ENCODE results near the gene SPATA13. TPM values are rescaled to one million over a fixed set of nuclear protein-coding genes. Genes with fewer than 3 reads are reported as not detected.

SPATA13 gene
- total and polyA plus RNA-seq, 3 experiments from 2014 or later, result 60.7 to 97.8 (median 65.1) TPM

GRCh38 chr13:24123761-24124160, 36.8 kb upstream of the SPATA13 start:
- Histone ChIP-seq H3K4me1 (ENCODE audit: insufficient read depth, low read length) (no peaks in the 10 kb centered on the region), H3K9me3 (ENCODE audit: low read length) (no peaks in the 10 kb centered on the region), H3K27me3 (ENCODE audit: insufficient read depth, low read length, poor library complexity, severe bottlenecking) (no peaks in the 10 kb centered on the region), H3K4me3 (ENCODE audit: low read length) (no peak overlapping the region), H3K36me3 (ENCODE audit: insufficient read depth, low read length) (no peaks in the 10 kb centered on the region), H3K27ac (ENCODE audit: low read depth, low read length) (no peak overlapping the region)
- Mint-ChIP-seq H3K4me3 (no peak overlapping the region), H3K27ac (no peak overlapping the region), H3K4me1 (peaks cover 2 to 16% (median 14%) of the 10 kb centered on the region in 3 donors), H3K27me3 (peaks cover 10 to 12% of the 10 kb centered on the region in 2 donors), H3K36me3 (no peaks in the 10 kb centered on the region), H3K9me3 (no peaks in the 10 kb centered on the region)
- CTCF ChIA-PET, result no interaction called here
- DNase-seq, result no peak
- POLR2A ChIA-PET, result no interaction called here

GRCh38 chr13:24124789-24125476, 35.6 kb upstream of the SPATA13 start:
- Mint-ChIP-seq H3K27ac (peak overlapping the region in 1 of 8 donors; percentile 7), H3K4me3 (no peak overlapping the region), H3K36me3 (no peaks in the 10 kb centered on the region), H3K27me3 (peaks cover 8 to 12% of the 10 kb centered on the region in 2 donors), H3K4me1 (peaks cover 2 to 16% (median 14%) of the 10 kb centered on the region in 3 donors), H3K9me3 (no peaks in the 10 kb centered on the region)
- Histone ChIP-seq H3K36me3 (ENCODE audit: insufficient read depth, low read length) (no peaks in the 10 kb centered on the region), H3K4me1 (ENCODE audit: insufficient read depth, low read length) (no peaks in the 10 kb centered on the region), H3K9me3 (ENCODE audit: low read length) (no peaks in the 10 kb centered on the region), H3K27me3 (ENCODE audit: insufficient read depth, low read length, poor library complexity, severe bottlenecking) (no peaks in the 10 kb centered on the region), H3K4me3 (ENCODE audit: low read length) (no peak overlapping the region), H3K27ac (ENCODE audit: low read depth, low read length) (no peak overlapping the region)
- CTCF ChIA-PET, result no interaction called here
- POLR2A ChIA-PET, result no interaction called here
- no peak for DNase-seq

GRCh38 chr13:24127116-24127631, 33.3 kb upstream of the SPATA13 start:
- Mint-ChIP-seq H3K27me3 (peaks cover 10 to 12% of the 10 kb centered on the region in 2 donors), H3K4me1 (peaks cover 8 to 16% (median 15%) of the 10 kb centered on the region in 3 donors), H3K27ac (no peak overlapping the region), H3K4me3 (no peak overlapping the region), H3K36me3 (peaks cover 0 to 2% (median 0%) of the 10 kb centered on the region in 3 donors), H3K9me3 (peaks cover 0 to 10% (median 3%) of the 10 kb centered on the region in 5 donors)
- DNase-seq, result no peak
- Histone ChIP-seq H3K36me3 (ENCODE audit: insufficient read depth, low read length) (no peaks in the 10 kb centered on the region), H3K27me3 (ENCODE audit: insufficient read depth, low read length, poor library complexity, severe bottlenecking) (no peaks in the 10 kb centered on the region), H3K27ac (ENCODE audit: low read depth, low read length) (no peak overlapping the region), H3K4me1 (ENCODE audit: insufficient read depth, low read length) (no peaks in the 10 kb centered on the region), H3K4me3 (ENCODE audit: low read length) (no peak overlapping the region), H3K9me3 (ENCODE audit: low read length) (no peaks in the 10 kb centered on the region)
- ChIA-PET POLR2A (no interaction called here), CTCF (no interaction called here)

- H3K27ac ChIP-seq (ENCODE audit: low read depth, low read length), result no peak overlapping the region
- no peaks in the 10 kb centered on the region for H3K27me3 ChIP-seq (ENCODE audit: insufficient read depth, low read length, poor library complexity, severe bottlenecking)
- H3K4me1 Mint-ChIP-seq, result peaks cover 6 to 12% (median 7%) of the 10 kb centered on the region in 3 donors
- ChIA-PET CTCF (no interaction called here), POLR2A (no interaction called here)
- no peak overlapping the region for H3K27ac Mint-ChIP-seq
- peaks cover 9 to 11% of the 10 kb centered on the region in 2 donors for H3K27me3 Mint-ChIP-seq
- no peaks in the 10 kb centered on the region for H3K36me3 ChIP-seq (ENCODE audit: insufficient read depth, low read length)
- H3K9me3 ChIP-seq (ENCODE audit: low read length), result no peaks in the 10 kb centered on the region
- H3K9me3 Mint-ChIP-seq, result peaks cover 0 to 12% (median 3%) of the 10 kb centered on the region in 5 donors
- no peak overlapping the region for H3K4me3 ChIP-seq (ENCODE audit: low read length)
- no peak for DNase-seq
- H3K4me1 ChIP-seq (ENCODE audit: insufficient read depth, low read length), result no peaks in the 10 kb centered on the region
- H3K36me3 Mint-ChIP-seq, result peaks cover 0 to 2% (median 0%) of the 10 kb centered on the region in 3 donors
- no peak overlapping the region for H3K4me3 Mint-ChIP-seq
Observed at GRCh38 chr13:24128112-24128511, 32.4 kb upstream of the SPATA13 start.

- Mint-ChIP-seq H3K9me3 (peaks cover 0 to 12% (median 3%) of the 10 kb centered on the region in 5 donors), H3K36me3 (peaks cover 0 to 2% (median 0%) of the 10 kb centered on the region in 3 donors), H3K4me1 (peaks cover 6 to 12% (median 7%) of the 10 kb centered on the region in 3 donors), H3K4me3 (no peak overlapping the region), H3K27ac (no peak overlapping the region), H3K27me3 (peaks cover 4 to 11% of the 10 kb centered on the region in 2 donors)
- ChIA-PET POLR2A (no interaction called here), CTCF (no interaction called here)
- Histone ChIP-seq H3K27ac (ENCODE audit: low read depth, low read length) (no peak overlapping the region), H3K9me3 (ENCODE audit: low read length) (no peaks in the 10 kb centered on the region), H3K4me3 (ENCODE audit: low read length) (no peak overlapping the region), H3K27me3 (ENCODE audit: insufficient read depth, low read length, poor library complexity, severe bottlenecking) (no peaks in the 10 kb centered on the region), H3K36me3 (ENCODE audit: insufficient read depth, low read length) (no peaks in the 10 kb centered on the region), H3K4me1 (ENCODE audit: insufficient read depth, low read length) (no peaks in the 10 kb centered on the region)
- no peak for DNase-seq
Observed at GRCh38 chr13:24128962-24129361, 31.6 kb upstream of the SPATA13 start.

GRCh38 chr13:24129914-24130774, 30.4 kb upstream of the SPATA13 start:
- Histone ChIP-seq H3K27me3 (ENCODE audit: insufficient read depth, low read length, poor library complexity, severe bottlenecking) (no peaks in the 10 kb centered on the region), H3K36me3 (ENCODE audit: insufficient read depth, low read length) (no peaks in the 10 kb centered on the region), H3K9me3 (ENCODE audit: low read length) (no peaks in the 10 kb centered on the region), H3K27ac (ENCODE audit: low read depth, low read length) (no peak overlapping the region), H3K4me1 (ENCODE audit: insufficient read depth, low read length) (no peaks in the 10 kb centered on the region), H3K4me3 (ENCODE audit: low read length) (no peak overlapping the region)
- peaks cover 6 to 12% (median 7%) of the 10 kb centered on the region in 3 donors for H3K4me1 Mint-ChIP-seq
- no peak overlapping the region for H3K27ac Mint-ChIP-seq
- ChIA-PET CTCF (no interaction called here), POLR2A (no interaction called here)
- peaks cover 0 to 10% of the 10 kb centered on the region in 2 donors for H3K27me3 Mint-ChIP-seq
- peaks cover 0 to 12% (median 3%) of the 10 kb centered on the region in 5 donors for H3K9me3 Mint-ChIP-seq
- peaks cover 0 to 2% (median 0%) of the 10 kb centered on the region in 3 donors for H3K36me3 Mint-ChIP-seq
- peak overlapping the region in 1 of 7 donors; percentile 30 for H3K4me3 Mint-ChIP-seq
- DNase-seq, result no peak

GRCh38 chr13:24131749-24132148, 28.8 kb upstream of the SPATA13 start:
- Histone ChIP-seq H3K27ac (ENCODE audit: low read depth, low read length) (no peak overlapping the region), H3K27me3 (ENCODE audit: insufficient read depth, low read length, poor library complexity, severe bottlenecking) (no peaks in the 10 kb centered on the region), H3K9me3 (ENCODE audit: low read length) (no peaks in the 10 kb centered on the region), H3K36me3 (ENCODE audit: insufficient read depth, low read length) (no peaks in the 10 kb centered on the region), H3K4me1 (ENCODE audit: insufficient read depth, low read length) (no peaks in the 10 kb centered on the region), H3K4me3 (ENCODE audit: low read length) (no peak overlapping the region)
- H3K9me3 Mint-ChIP-seq, result peaks cover 0 to 12% (median 3%) of the 10 kb centered on the region in 5 donors
- CTCF ChIA-PET, result no interaction called here
- H3K4me3 Mint-ChIP-seq, result no peak overlapping the region
- no peak for DNase-seq
- POLR2A ChIA-PET, result no interaction called here
- peaks cover 0 to 2% (median 0%) of the 10 kb centered on the region in 3 donors for H3K36me3 Mint-ChIP-seq
- H3K4me1 Mint-ChIP-seq, result peaks cover 6 to 12% (median 7%) of the 10 kb centered on the region in 3 donors
- no peak overlapping the region for H3K27ac Mint-ChIP-seq
- H3K27me3 Mint-ChIP-seq, result peaks cover 0 to 3% of the 10 kb centered on the region in 2 donors
